ENCODE results near the gene RNF26. TPM values are rescaled to one million over a fixed set of nuclear protein-coding genes. Genes with fewer than 3 reads are reported as not detected.

Gene RNF26
- total RNA-seq, 2 donors from 2014 or later: 22.9 to 46.6 TPM

- intact Hi-C loops (cut with DNase I): no loop called here
- TF ChIP-seq CTCF (IDR thresholded peaks at IDR 0.05): no peak
- no peaks in the 10 kb centered on the region for H3K27me3 ChIP-seq
Observed at GRCh38 chr11:119350302-119350701, 16.0 kb downstream of the RNF26 start.

DNA sequence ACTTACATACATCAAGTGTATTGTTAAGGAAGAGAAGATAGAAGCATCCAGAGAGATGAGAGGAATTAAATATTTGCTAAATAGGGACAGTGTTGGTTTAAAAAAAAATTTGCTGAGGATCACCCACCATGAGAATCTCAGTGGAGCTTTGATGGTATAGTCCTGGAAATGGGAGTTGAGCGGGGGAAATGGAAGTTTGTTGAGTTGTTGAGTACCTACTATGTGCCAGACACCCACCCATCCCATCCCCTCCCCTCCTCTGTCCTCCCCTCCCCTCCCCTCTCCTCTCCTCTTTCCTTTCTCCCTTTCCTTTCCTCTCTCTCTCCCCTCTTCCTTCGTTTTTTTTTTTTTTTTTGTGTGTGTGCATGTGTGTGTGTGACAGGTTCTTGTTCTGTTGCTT, 16.9 kb downstream of the RNF26 start:
- no peaks in the 10 kb centered on the region for H3K4me1 ChIP-seq
- no peaks in the 10 kb centered on the region for H3K9me3 ChIP-seq
- no peak overlapping the region for H3K27ac ChIP-seq
- H3K36me3 ChIP-seq: no peaks in the 10 kb centered on the region
- no peaks in the 10 kb centered on the region for H3K27me3 ChIP-seq
- no peak for TF ChIP-seq CTCF (IDR thresholded peaks at IDR 0.05)
- intact Hi-C loops (cut with DNase I): no loop called here
- no peak for DNase-seq
- no peak overlapping the region for H3K4me3 ChIP-seq
- no peak overlapping the region for H3K9ac ChIP-seq (ENCODE audit: low read depth in 2 of 2, low read length in 2 of 2)

More at GRCh38 chr11:119350302-119350701, 16.0 kb downstream of the RNF26 start:
- Histone ChIP-seq H3K27ac (no peak overlapping the region), H3K9ac (ENCODE audit: low read depth in 2 of 2, low read length in 2 of 2) (no peak overlapping the region), H3K36me3 (no peaks in the 10 kb centered on the region), H3K9me3 (no peaks in the 10 kb centered on the region), H3K4me1 (no peaks in the 10 kb centered on the region), H3K4me3 (no peak overlapping the region)
- DNase-seq: no peak

- H3K4me3 ChIP-seq: no peak overlapping the region
- H3K9ac ChIP-seq (ENCODE audit: low read depth in 2 of 2, low read length in 2 of 2): no peak overlapping the region
- intact Hi-C loops (cut with DNase I): no loop called here
- H3K4me1 ChIP-seq: no peaks in the 10 kb centered on the region
- no peaks in the 10 kb centered on the region for H3K9me3 ChIP-seq
- H3K27ac ChIP-seq: no peak overlapping the region
- H3K27me3 ChIP-seq: no peaks in the 10 kb centered on the region
- no peak for DNase-seq
- no peak for TF ChIP-seq CTCF (IDR thresholded peaks at IDR 0.05)
- no peaks in the 10 kb centered on the region for H3K36me3 ChIP-seq
Observed at GRCh38 chr11:119352857-119353260, 18.5 kb downstream of the RNF26 start.

DNA sequence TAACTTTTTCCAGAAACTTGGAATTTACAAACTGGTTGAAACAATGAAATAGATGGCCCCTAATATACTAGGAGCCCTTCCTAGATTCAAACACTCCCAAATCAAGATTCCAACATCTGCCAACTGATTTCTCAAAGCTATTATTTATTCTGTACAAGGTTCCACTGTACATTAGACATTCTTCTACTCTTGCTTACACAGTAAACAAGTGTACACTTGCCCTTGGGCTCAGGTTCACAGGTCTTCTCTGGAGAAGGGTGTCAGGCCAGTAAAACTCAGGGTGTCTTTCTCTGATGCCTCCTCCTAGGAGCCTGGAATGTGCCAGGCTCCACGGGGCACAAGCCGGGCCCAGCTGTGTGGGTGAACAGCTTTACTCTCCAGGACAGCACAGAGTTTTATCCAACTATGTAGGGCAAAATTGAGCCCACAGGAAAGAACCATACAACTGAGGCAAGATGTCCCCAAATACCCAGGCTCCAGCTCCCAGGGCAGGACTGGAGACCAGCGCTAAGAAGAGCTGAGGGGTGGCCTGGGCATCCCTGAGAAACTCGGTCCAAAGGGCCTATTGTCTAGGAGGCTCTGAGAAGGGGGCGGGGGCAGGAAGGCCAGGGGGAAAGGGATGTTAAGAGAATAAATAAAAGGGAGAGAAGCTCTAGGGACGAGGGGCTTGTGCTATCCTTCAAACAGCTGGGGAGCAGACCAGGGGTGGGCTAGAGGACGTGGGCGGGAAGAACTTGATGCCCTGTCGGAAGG, 20.9 kb downstream of the RNF26 start:
- Histone ChIP-seq H3K36me3 (no peaks in the 10 kb centered on the region), H3K4me3 (no peak overlapping the region), H3K27ac (no peak overlapping the region), H3K9me3 (no peaks in the 10 kb centered on the region), H3K4me1 (no peaks in the 10 kb centered on the region), H3K9ac (ENCODE audit: low read depth in 2 of 2, low read length in 2 of 2) (no peak overlapping the region), H3K27me3 (no peaks in the 10 kb centered on the region)
- intact Hi-C loops (cut with DNase I): no loop called here
- TF ChIP-seq CTCF (IDR thresholded peaks at IDR 0.05): no peak
- DNase-seq: no peak

DNA sequence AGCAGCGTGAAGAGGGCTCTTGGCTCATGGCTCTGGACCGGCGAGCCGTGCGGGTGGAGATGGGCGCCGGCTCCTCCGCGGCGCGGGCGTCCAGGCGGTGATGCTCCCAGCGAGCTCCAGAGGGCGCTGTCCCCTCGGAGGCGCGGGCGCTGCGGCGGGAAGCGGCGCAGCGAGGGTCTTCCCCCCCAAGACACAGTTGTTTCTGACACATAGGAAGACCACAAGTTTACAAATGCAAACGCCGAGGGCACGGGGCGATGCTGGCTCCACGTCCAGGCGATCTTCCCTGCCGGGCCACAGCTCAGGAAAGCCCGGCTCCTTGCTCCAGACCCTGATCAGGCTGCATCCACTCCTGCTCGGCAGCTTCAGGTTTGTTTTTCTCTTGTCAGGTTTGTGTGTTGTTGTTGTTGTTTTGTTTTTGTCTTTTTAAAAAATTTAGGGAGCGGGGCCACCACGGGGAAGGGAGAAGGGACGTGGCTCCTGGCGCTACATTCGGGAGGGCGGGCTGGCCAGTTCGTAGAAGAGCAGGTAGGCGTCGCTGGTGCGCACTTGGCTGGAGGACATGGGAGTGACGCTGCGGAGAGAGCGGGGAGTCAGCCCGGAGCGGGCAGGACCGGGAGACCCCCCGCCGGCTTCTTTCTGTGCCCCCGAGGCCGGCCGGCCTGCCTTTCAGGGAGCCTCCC, 22.2 kb downstream of the RNF26 start:
- Histone ChIP-seq H3K4me1 (no peaks in the 10 kb centered on the region), H3K9me3 (no peaks in the 10 kb centered on the region), H3K36me3 (no peaks in the 10 kb centered on the region), H3K27me3 (no peaks in the 10 kb centered on the region), H3K9ac (ENCODE audit: low read depth in 2 of 2, low read length in 2 of 2) (peak overlapping the region; percentile 73 to 75), H3K4me3 (peak overlapping the region; percentile 49), H3K27ac (no peak overlapping the region)
- peak; percentile 87 for DNase-seq
- intact Hi-C loops (cut with DNase I): loop anchor here (2.0 kb wide), 2 partner anchors 16 to 118 kb away; no protein-coding TSS in a partner anchor
- TF ChIP-seq CTCF (IDR thresholded peaks at IDR 0.05): peak; percentile 90
